ENCODE measurements around the gene IRAK4.
"Not testable (repeated sequence)": the region's sequence is repeated elsewhere in the genome, so short reads cannot be mapped to it uniquely, and the experiment has no call there.

The IRAK4 gene

DNA sequence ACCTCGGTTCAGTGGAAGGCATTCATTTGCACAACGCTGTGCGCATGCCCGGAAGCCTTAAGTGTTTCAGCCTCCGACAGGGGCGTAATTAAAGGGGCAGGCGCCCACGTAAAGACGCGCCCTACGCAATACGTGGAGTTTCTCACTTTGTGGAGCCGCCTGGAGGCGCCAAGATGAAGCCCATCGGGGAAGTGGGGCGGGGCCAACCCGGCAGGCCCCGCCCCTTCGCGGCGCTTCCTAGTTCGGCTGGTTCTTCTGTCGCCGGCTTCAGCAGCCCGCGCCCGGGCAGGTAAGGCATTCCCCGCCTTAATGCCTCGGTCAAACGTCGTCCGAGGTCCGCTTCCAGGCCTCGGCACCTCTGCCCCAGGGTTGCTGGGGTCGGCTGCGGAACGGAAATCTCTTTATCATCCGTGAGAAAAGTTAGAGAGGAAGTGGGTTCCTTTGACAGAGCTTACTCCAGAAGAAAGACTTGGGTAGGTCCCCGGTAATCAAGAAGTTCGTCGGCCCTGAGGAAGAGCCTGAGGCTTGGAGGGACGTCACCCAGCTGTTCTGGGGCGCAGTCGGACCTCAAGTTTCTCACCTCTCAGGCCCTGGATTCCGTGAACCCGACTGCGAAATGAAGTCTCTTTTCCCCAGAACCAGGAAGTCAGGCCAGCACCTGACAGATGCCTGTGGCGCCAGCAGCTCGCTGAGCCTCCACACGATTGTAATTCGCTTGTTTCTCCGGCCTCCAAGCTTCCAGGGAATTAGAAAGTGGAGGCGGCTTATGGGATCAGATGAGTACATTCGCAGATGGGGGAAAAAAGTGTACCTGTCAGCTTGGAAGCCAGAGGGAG, at the start of gene IRAK4, which contains the start of gene PUS7L:
IRAK4 (plus strand) TSS at position 224 of the 836 bp plus-strand sequence. CDS start 9,161 bp downstream, outside the sequence.
PUS7L (minus strand) TSS at position 63 of the 836 bp plus-strand sequence. CDS start 3,545 bp downstream, outside the sequence.
- Mint-ChIP-seq H3K9me3 (peaks cover 0 to 14% of the 10 kb centered on the region in 2 donors), H3K4me3 (peak within 1 kb of the TSS; percentile 99), H3K27me3 (no peaks in the 10 kb centered on the region), H3K27ac (peak within 1 kb of the TSS; percentile 99), H3K4me1 (peaks cover 69% of the 10 kb centered on the region)
- peak; percentile 94 for ATAC-seq
- peak; percentile 88 to 94 for DNase-seq

DNA sequence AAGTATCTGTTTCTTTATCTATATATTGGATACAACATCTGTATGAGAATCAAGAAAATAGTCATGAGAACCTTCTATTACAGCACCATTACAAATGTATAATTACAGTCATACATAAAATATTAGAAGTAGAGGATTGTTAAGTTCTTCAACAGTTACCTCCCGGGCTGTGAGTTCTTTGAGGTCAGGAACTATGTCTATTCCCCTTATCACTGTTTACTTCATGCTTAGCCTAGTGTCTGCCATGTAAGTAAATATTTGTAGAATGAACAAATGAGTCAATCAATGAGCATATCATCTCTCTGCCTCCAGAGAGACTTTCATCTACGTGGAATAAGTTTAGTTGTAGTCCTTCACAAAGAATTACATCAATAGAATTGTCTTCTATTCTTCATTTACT, 47.4 kb upstream of the IRAK4 start:
- Mint-ChIP-seq H3K9me3 (peaks cover 6 to 8% of the 10 kb centered on the region in 2 donors), H3K4me3 (no peak overlapping the region), H3K27me3 (peaks cover 49% of the 10 kb centered on the region), H3K4me1 (no peaks in the 10 kb centered on the region), H3K27ac (no peak overlapping the region)
- no peak for DNase-seq
- no peak for ATAC-seq

DNA sequence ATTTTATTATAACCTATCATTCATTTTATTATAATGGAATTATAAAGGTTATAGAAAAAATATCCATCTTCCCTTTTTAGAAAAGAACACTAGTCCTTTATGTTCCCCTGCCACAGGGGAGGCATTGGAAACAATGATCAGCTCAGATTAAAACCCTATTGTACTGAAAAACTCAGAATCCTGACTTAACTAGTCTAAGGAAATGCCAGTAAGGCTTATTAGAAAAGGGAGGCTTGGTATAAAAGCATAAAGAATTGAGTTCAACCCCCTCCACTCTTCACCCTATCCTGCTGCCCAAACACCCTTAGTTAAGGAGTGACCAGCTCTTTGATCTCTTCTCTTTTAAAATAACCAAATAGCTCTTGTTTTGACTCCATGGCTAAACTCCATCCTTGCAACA, 36.1 kb upstream of the IRAK4 start:
- Mint-ChIP-seq H3K9me3 (no peaks in the 10 kb centered on the region), H3K4me1 (no peaks in the 10 kb centered on the region), H3K27me3 (no peaks in the 10 kb centered on the region), H3K4me3 (no peak overlapping the region), H3K27ac (no peak overlapping the region)
- DNase-seq: no peak
- ATAC-seq: no peak

DNA sequence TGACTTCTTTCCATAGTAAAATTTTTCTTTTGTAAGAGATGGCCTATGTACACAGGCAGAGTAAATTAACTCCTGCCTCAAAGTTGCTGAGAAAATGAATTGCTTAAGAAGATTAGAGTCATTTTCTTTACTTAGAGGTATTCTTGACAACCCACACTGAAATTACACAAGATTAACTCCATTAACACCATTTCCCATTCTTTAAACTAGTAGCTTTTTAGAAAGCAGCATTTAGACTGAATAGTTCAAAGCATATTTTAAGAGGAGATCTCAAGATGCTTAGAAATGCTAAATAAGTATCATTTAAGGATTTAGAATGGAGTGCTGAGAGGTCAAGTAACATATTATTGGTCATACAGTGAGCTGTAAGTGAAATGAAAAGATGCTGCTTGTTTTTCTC, 35.6 kb upstream of the IRAK4 start:
- Mint-ChIP-seq H3K4me1 (no peaks in the 10 kb centered on the region), H3K4me3 (no peak overlapping the region), H3K27ac (no peak overlapping the region)

DNA sequence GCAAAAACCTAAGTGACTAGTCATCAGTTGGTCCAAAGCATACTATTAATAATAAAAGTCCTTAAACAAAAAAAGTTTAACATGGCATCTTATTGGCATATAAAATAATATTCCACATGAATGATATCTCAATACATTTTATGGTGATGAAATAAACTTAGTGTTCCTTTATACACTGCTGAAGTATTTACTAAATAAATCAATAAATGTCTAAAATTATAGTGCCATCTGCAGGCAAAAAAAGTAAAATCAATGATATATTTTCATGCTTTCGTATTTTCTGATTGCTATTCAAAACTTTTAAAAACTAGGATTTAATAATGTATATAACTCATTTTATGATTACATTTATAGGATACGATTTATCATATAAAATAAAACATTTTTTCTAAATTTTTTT, 30.6 kb upstream of the IRAK4 start:
- Mint-ChIP-seq H3K4me1 (peaks cover 9% of the 10 kb centered on the region), H3K27me3 (no peaks in the 10 kb centered on the region), H3K4me3 (no peak overlapping the region), H3K27ac (no peak overlapping the region), H3K9me3 (no peaks in the 10 kb centered on the region)
- no peak for ATAC-seq
- no peak for DNase-seq

More for the DNA sequence above, 35.6 kb upstream of the IRAK4 start:
- Mint-ChIP-seq H3K9me3 (no peaks in the 10 kb centered on the region), H3K27me3 (no peaks in the 10 kb centered on the region)
- ATAC-seq (no peak), DNase-seq (no peak)

DNA sequence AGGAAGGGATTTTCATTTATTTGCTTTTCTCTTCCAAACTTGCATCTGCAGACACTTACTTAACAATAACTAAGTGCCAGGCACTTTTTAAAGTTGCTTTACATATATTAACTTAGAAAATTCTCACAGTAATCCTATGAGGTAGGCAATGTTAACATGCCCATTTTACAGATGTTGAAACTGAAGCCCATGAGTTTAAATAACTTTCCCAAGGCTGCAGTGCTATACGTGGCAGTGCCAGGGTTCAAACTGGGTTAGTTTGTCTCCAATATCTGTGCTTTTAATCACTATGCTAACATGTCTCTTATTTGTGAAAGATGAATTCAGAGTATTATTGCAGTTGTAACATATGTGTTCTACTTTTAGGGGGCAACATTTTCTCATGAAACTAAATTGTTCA, 30.1 kb upstream of the IRAK4 start:
- no peaks in the 10 kb centered on the region for H3K9me3 Mint-ChIP-seq
- no peak overlapping the region for H3K4me3 Mint-ChIP-seq
- ATAC-seq (no peak), DNase-seq (no peak)
- no peak overlapping the region for H3K27ac Mint-ChIP-seq
- H3K4me1 Mint-ChIP-seq: peaks cover 9% of the 10 kb centered on the region
- no peaks in the 10 kb centered on the region for H3K27me3 Mint-ChIP-seq

GRCh38 chr12:43730283-43730682, 28.5 kb upstream of the IRAK4 start:
- Mint-ChIP-seq H3K4me1 (peaks cover 9% of the 10 kb centered on the region), H3K9me3 (no peaks in the 10 kb centered on the region), H3K27ac (no peak overlapping the region), H3K27me3 (no peaks in the 10 kb centered on the region), H3K4me3 (no peak overlapping the region)
- DNase-seq: no peak
- ATAC-seq: peak; percentile 74

DNA sequence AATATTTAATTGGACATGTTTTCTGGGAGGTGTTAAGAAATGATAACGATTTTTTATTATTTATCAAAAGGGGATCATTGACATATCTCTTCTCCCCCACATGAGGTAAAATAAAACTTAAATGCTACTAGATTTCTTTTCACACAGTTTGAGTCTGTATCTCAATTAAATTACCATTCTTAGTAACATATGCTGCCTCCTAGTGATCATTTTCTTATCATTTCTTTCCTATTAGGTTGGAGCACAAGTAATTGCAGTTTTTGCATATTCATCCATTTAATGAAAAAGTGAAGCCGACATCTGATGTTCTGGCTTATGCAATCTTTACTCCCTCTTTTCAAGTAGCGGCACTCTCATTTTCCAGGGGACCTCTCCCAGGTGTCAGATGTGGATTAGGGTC, 25.1 kb upstream of the IRAK4 start:
- Mint-ChIP-seq H3K27ac (peak overlapping the region in 1 of 2 donors; percentile 46), H3K4me3 (no peak overlapping the region), H3K27me3 (no peaks in the 10 kb centered on the region), H3K4me1 (peaks cover 9% of the 10 kb centered on the region), H3K9me3 (no peaks in the 10 kb centered on the region)
- DNase-seq (no peak), ATAC-seq (no peak)

GRCh38 chr12:43736927-43737440, 21.8 kb upstream of the IRAK4 start:
- Mint-ChIP-seq H3K9me3 (no peaks in the 10 kb centered on the region), H3K27ac (peak overlapping the region in 1 of 2 donors; percentile 48), H3K27me3 (no peaks in the 10 kb centered on the region), H3K4me3 (no peak overlapping the region), H3K4me1 (no peaks in the 10 kb centered on the region)
- no peak for ATAC-seq
- DNase-seq: no peak

- H3K27me3 Mint-ChIP-seq: no peaks in the 10 kb centered on the region
- ATAC-seq: no peak
- no peak overlapping the region for H3K4me3 Mint-ChIP-seq
- no peak overlapping the region for H3K27ac Mint-ChIP-seq
- DNase-seq: no peak
- H3K9me3 Mint-ChIP-seq: no peaks in the 10 kb centered on the region
- no peaks in the 10 kb centered on the region for H3K4me1 Mint-ChIP-seq
Measured at GRCh38 chr12:43737646-43738045, 21.1 kb upstream of the IRAK4 start.

GRCh38 chr12:43740511-43741100, 18.1 kb upstream of the IRAK4 start:
- Mint-ChIP-seq H3K27ac (no peak overlapping the region), H3K27me3 (no peaks in the 10 kb centered on the region), H3K9me3 (no peaks in the 10 kb centered on the region), H3K4me1 (no peaks in the 10 kb centered on the region), H3K4me3 (no peak overlapping the region)
- no peak for ATAC-seq
- DNase-seq: no peak

- Mint-ChIP-seq H3K27ac (no peak overlapping the region), H3K9me3 (no peaks in the 10 kb centered on the region), H3K4me3 (no peak overlapping the region), H3K27me3 (no peaks in the 10 kb centered on the region), H3K4me1 (no peaks in the 10 kb centered on the region)
- no peak for DNase-seq
- ATAC-seq: no peak
Measured at GRCh38 chr12:43742106-43742505, 16.6 kb upstream of the IRAK4 start.

DNA sequence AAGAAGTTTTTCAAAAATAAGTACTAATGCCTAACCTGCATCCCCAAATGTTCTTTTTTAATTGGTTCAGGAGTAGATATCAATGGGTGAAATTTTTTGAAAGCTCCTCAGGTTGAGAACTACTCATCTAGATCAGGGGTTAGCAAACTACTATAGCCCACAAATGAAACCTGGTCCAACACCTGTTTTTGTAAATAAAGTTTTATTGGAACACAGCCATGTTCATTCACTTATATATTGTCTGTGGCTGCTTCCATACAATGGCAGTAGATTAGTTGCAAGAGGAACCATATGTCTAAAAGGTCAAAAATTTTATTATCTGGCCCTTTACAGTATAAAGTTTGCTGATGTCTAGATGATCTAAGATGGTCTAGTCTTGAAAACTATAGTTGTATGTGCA, 13.9 kb upstream of the IRAK4 start:
- H3K4me3 Mint-ChIP-seq: no peak overlapping the region
- no peaks in the 10 kb centered on the region for H3K9me3 Mint-ChIP-seq
- DNase-seq (no peak), ATAC-seq (no peak)
- no peak overlapping the region for H3K27ac Mint-ChIP-seq
- H3K4me1 Mint-ChIP-seq: no peaks in the 10 kb centered on the region
- no peaks in the 10 kb centered on the region for H3K27me3 Mint-ChIP-seq

GRCh38 chr12:43749016-43749415, 9.7 kb upstream of the IRAK4 start:
- H3K27me3 Mint-ChIP-seq: no peaks in the 10 kb centered on the region
- DNase-seq: no peak
- H3K4me3 Mint-ChIP-seq: no peak overlapping the region
- no peak for ATAC-seq
- peaks cover 7% of the 10 kb centered on the region for H3K4me1 Mint-ChIP-seq
- no peak overlapping the region for H3K27ac Mint-ChIP-seq
- H3K9me3 Mint-ChIP-seq: no peaks in the 10 kb centered on the region

- Mint-ChIP-seq H3K27me3 (no peaks in the 10 kb centered on the region), H3K4me3 (no peak overlapping the region), H3K4me1 (peaks cover 11% of the 10 kb centered on the region), H3K9me3 (peaks cover 0 to 1% of the 10 kb centered on the region in 2 donors), H3K27ac (no peak overlapping the region)
- ATAC-seq: no peak
- no peak for DNase-seq
Measured at GRCh38 chr12:43750814-43751213, 7.9 kb upstream of the IRAK4 start.

GRCh38 chr12:43751360-43751759, 7.4 kb upstream of the IRAK4 start:
- H3K27me3 Mint-ChIP-seq, H3K4me3 Mint-ChIP-seq, ATAC-seq, H3K27ac Mint-ChIP-seq, H3K9me3 Mint-ChIP-seq, DNase-seq: not testable (repeated sequence)
- peaks cover 17% of the 10 kb centered on the region for H3K4me1 Mint-ChIP-seq
